B cell (primary cell): ENCODE data around the gene UBR1. TPM values are rescaled to one million over a fixed set of nuclear protein-coding genes. Genes with fewer than 3 reads are reported as not detected.

Experiments
- ATAC-seq: fragments of 200-7000 bp; cut with Tn5 transposase; one replicate; pipeline ENCODE4 v1.10.0; 2021; ENCODE audit warnings: low read depth, mild to moderate bottlenecking, moderate number of reproducible peaks, moderate library complexity
- CTCF ChIA-PET: fragments of 350-600 bp; sonication (Branson Sonifier 250); formaldehyde crosslinking; loops from one replicate; lab custom pipeline; 2021; ENCODE audit warnings: antibody characterized with exemption, inconsistent platforms; lab: Charles Lee
- POLR2A ChIA-PET: fragments of 350-600 bp; sonication (Branson Sonifier 250); formaldehyde crosslinking; loops from one replicate; lab custom pipeline; 2021; ENCODE audit warnings: antibody characterized with exemption; lab: Charles Lee
- DNase-seq: peaks from one replicate; pipeline ENCODE4 v3.0.0; 2013
- H2AFZ ChIP-seq: 2 replicates; pipeline ENCODE4 v1.6.1; 2012; ENCODE audit warnings: mild to moderate bottlenecking, low read depth, low read length; ENCODE audit not compliant: insufficient read depth, poor library complexity, severe bottlenecking
- H3K27ac ChIP-seq, 2 donors: 1 replicate in 1 of 2; 2 replicates in 1 of 2; pipeline ENCODE4 v1.5.1; 2012 to 2013; ENCODE audit warnings: low read length in 2 of 2, mild to moderate bottlenecking in 2 of 2, moderate library complexity in 1 of 2
- H3K27me3 ChIP-seq, 4 experiments: fragments of 200-600 bp in 1 of 4; sonication (generic) in 1 of 4; replicated peaks in 1 of 4; 1 replicate in 2 of 4; 2 replicates in 2 of 4; pipeline versions ENCODE4 v1.6.1 to v1.7.0; 2013 to 2016; ENCODE audit warnings: low read length in 3 of 4, mild to moderate bottlenecking in 2 of 4, mixed read lengths in 1 of 4, moderate library complexity in 1 of 4; ENCODE audit not compliant: insufficient read depth in 4 of 4, control insufficient read depth in 3 of 4; ENCODE audit errors: control extremely low read depth in 1 of 4
- H3K36me3 ChIP-seq, 2 experiments: replicated peaks in 1 of 2; 1 replicate in 1 of 2; 2 replicates in 1 of 2; pipeline versions ENCODE4 v1.6.1 to v1.7.1; 2013; ENCODE audit warnings: low read length in 1 of 2; ENCODE audit not compliant: insufficient read depth in 2 of 2, control insufficient read depth in 1 of 2; ENCODE audit errors: control extremely low read depth in 1 of 2, extremely low read depth in 1 of 2
- H3K4me1 ChIP-seq, 2 donors: fragments of 200-600 bp in 1 of 2; sonication (generic) in 1 of 2; 1 replicate in 1 of 2; 2 replicates in 1 of 2; pipeline versions ENCODE4 v1.5.1 to v1.6.1; 2013 to 2017; ENCODE audit warnings: low read length in 2 of 2; ENCODE audit not compliant: control insufficient read depth in 2 of 2, insufficient read depth in 2 of 2
- H3K4me2 ChIP-seq: replicated peaks from 2 replicates; pipeline ENCODE3; 2012; ENCODE audit warnings: mild to moderate bottlenecking, low read depth, low read length; ENCODE audit not compliant: poor library complexity, severe bottlenecking
- H3K4me3 ChIP-seq, 5 experiments: fragments of 200-600 bp in 1 of 5; sonication (generic) in 1 of 5; 1 replicate in 3 of 5; 2 replicates in 2 of 5; pipeline versions ENCODE4 v1.5.1 to v1.7.0; 2011 to 2016; ENCODE audit warnings: low read length in 4 of 5, mild to moderate bottlenecking in 4 of 5, low read depth in 2 of 5, control low read depth in 1 of 5, moderate library complexity in 1 of 5; ENCODE audit not compliant: insufficient read depth in 1 of 5; ENCODE audit errors: control extremely low read depth in 1 of 5, extremely low read depth in 1 of 5
- H3K79me2 ChIP-seq: fragments of 200-600 bp; sonication (generic); one replicate; pipeline ENCODE4 v1.6.0; 2016; ENCODE audit warnings: low read length; ENCODE audit not compliant: control insufficient read depth, insufficient read depth
- H3K9ac ChIP-seq: fragments of 200-600 bp; sonication (generic); 2 replicates; pipeline ENCODE4 v1.6.1; 2017; ENCODE audit warnings: mild to moderate bottlenecking, low read length, moderate library complexity
- H3K9me3 ChIP-seq, 3 donors: one replicate each; pipeline versions ENCODE4 v1.6.1 to v1.7.1; 2013; ENCODE audit warnings: low read length in 2 of 3; ENCODE audit not compliant: control insufficient read depth in 2 of 3, insufficient read depth in 1 of 3; ENCODE audit errors: control extremely low read depth in 1 of 3
- H4K20me1 ChIP-seq: 2 replicates; pipeline ENCODE4 v1.6.0; 2012; ENCODE audit warnings: mild to moderate bottlenecking, low read length; ENCODE audit not compliant: insufficient read depth, control insufficient read depth, poor library complexity, severe bottlenecking
- H3K27ac Mint-ChIP-seq: one replicate; pipeline ENCODE4 v1.8.0; 2021; ENCODE audit warnings: mixed read lengths
- H3K27me3 Mint-ChIP-seq: one replicate; pipeline ENCODE4 v1.8.0; 2021; ENCODE audit warnings: mixed read lengths
- H3K4me1 Mint-ChIP-seq: one replicate; pipeline ENCODE4 v1.8.0; 2021; ENCODE audit warnings: mixed read lengths
- H3K4me3 Mint-ChIP-seq: one replicate; pipeline ENCODE4 v1.8.0; 2021; ENCODE audit warnings: mixed read lengths
- H3K9me3 Mint-ChIP-seq: one replicate; pipeline ENCODE4 v1.8.0; 2022; ENCODE audit warnings: mixed read lengths; ENCODE audit not compliant: insufficient read depth
- CTCF ChIP-seq: fragments of 200-600 bp; IDR thresholded peaks from one replicate; pipeline ENCODE4 v1.8.0; 2022; ENCODE audit warnings: antibody characterized with exemption, mild to moderate bottlenecking
- EZH2 ChIP-seq: IDR thresholded peaks from 2 replicates; pipeline ENCODE4 v1.6.1; 2012; ENCODE audit warnings: borderline replicate concordance, low read depth, mild to moderate bottlenecking, moderate library complexity, low read length; ENCODE audit not compliant: insufficient read depth, poor library complexity, severe bottlenecking
- WGBS: methylation state at CpG from one replicate; pipeline ENCODE4 v1.1.5; 2013; ENCODE audit warnings: missing lambda C conversion rate; ENCODE audit not compliant: insufficient coverage; 5-methylcytosine and 5-hydroxymethylcytosine counted together
- intact Hi-C: fragments of 100-400 bp; cut with micrococcal nuclease; formaldehyde crosslinking; loops from one replicate; pipeline ENCODE4 v1.10.0; 2022
- polyA plus RNA-seq: library from polyadenylated mRNA; depleted of rRNA; stranded (reverse); fragments of >200 nt; gene quantifications from 2 replicates; pipeline ENCODE4 v1.2.3, GENCODE V29; 2012
- total RNA-seq, 2 donors: library from RNA; stranded (reverse); fragments of 120-200 nt in 1 of 2; gene quantifications; 1 replicate in 1 of 2; 2 replicates in 1 of 2; pipeline versions ENCODE4 v1.2.3 to v1.2.4, GENCODE V29; 2013 to 2022

The UBR1 gene
- total and polyA plus RNA-seq, 2 donors (not counting 1 experiment from before 2014, with no cell fraction given), result 9.7 to 66.7 TPM

GRCh38 chr15:43093026-43093425 is 12.8 kb downstream of the UBR1 start:
- intact Hi-C loops, result no loop called here
- peaks cover 45% of the 10 kb centered on the region for H3K4me1 Mint-ChIP-seq
- no CpG with 5 or more reads among the region's 1 CpG for WGBS

GRCh38 chr15:43091859-43092258 is 14.0 kb downstream of the UBR1 start:
- Histone ChIP-seq H3K36me3 (peaks cover 7 to 8% of the 10 kb centered on the region in 2 experiments), H3K27me3 (no peaks in the 10 kb centered on the region), H3K27ac (no peak overlapping the region), H3K79me2 (peaks cover 76% of the 10 kb centered on the region), H2AFZ (no peak overlapping the region), H3K9ac (no peak overlapping the region), H3K4me2 (no peak overlapping the region), H3K4me3 (no peak overlapping the region), H3K4me1 (peaks cover 6 to 9% of the 10 kb centered on the region in 2 donors), H4K20me1 (no peaks in the 10 kb centered on the region), H3K9me3 (no peaks in the 10 kb centered on the region)
- intact Hi-C loops, result no loop called here
- H3K27ac Mint-ChIP-seq, result no peak overlapping the region
- no peak overlapping the region for H3K4me3 Mint-ChIP-seq
- no peaks in the 10 kb centered on the region for H3K9me3 Mint-ChIP-seq
- H3K27me3 Mint-ChIP-seq, result no peaks in the 10 kb centered on the region
- ChIA-PET CTCF (no interaction called here), POLR2A (no interaction called here)
- ATAC-seq (no peak), DNase-seq (no peak)
- peaks cover 40% of the 10 kb centered on the region for H3K4me1 Mint-ChIP-seq
- TF ChIP-seq CTCF, result no peak
- no peak for TF ChIP-seq EZH2
- WGBS, result no CpG with 5 or more reads among the region's 4 CpGs

More at GRCh38 chr15:43093026-43093425, 12.8 kb downstream of the UBR1 start:
- no peak overlapping the region for H3K4me2 ChIP-seq
- H3K9ac ChIP-seq, result no peak overlapping the region
- ChIA-PET POLR2A (no interaction called here), CTCF (no interaction called here)
- no peak overlapping the region for H3K4me3 ChIP-seq
- no peak for DNase-seq
- H3K27ac ChIP-seq, result peak overlapping the region in 1 of 2 donors; percentile 53
- Mint-ChIP-seq H3K27me3 (no peaks in the 10 kb centered on the region), H3K27ac (no peak overlapping the region), H3K9me3 (no peaks in the 10 kb centered on the region), H3K4me3 (no peak overlapping the region)
- no peak overlapping the region for H2AFZ ChIP-seq
- H3K79me2 ChIP-seq, result peaks cover 80% of the 10 kb centered on the region
- TF ChIP-seq CTCF (no peak), EZH2 (no peak)
- peaks cover 6 to 9% of the 10 kb centered on the region in 2 donors for H3K4me1 ChIP-seq
- no peaks in the 10 kb centered on the region for H3K9me3 ChIP-seq
- no peak for ATAC-seq
- no peaks in the 10 kb centered on the region for H3K27me3 ChIP-seq
- no peaks in the 10 kb centered on the region for H4K20me1 ChIP-seq
- H3K36me3 ChIP-seq, result peaks cover 7% of the 10 kb centered on the region in 2 experiments
